Thoracic aorta (tissue), 2 donors: ENCODE data around the gene PDE9A. TPM values are rescaled to one million over a fixed set of nuclear protein-coding genes. Genes with fewer than 3 reads are reported as not detected.

Experiments
- ATAC-seq: fragments of 150-250 bp; one replicate; pipeline ENCODE4 v1.8.0; 2017; ENCODE audit warnings: low read depth; ENCODE audit not compliant: insufficient number of reproducible peaks, low FRiP score
- DNase-seq: peaks from one replicate; pipeline ENCODE4 v3.0.0-alpha.2; 2020; ENCODE audit warnings: low spot score
- H3K27ac ChIP-seq, 2 donors: fragments of 200-600 bp; sonication (generic); 1 replicate in 1 of 2; 2 replicates in 1 of 2; pipeline ENCODE4 v1.5.1; 2016; ENCODE audit warnings: mild to moderate bottlenecking in 2 of 2, moderate library complexity in 2 of 2
- H3K27me3 ChIP-seq: fragments of 200-600 bp; sonication (generic); replicated peaks from 2 replicates; pipeline ENCODE4 v1.6.0; 2016; ENCODE audit warnings: mild to moderate bottlenecking; ENCODE audit not compliant: insufficient read depth
- H3K36me3 ChIP-seq: fragments of 200-600 bp; sonication (generic); one replicate; pipeline ENCODE4 v1.5.1; 2016
- H3K4me1 ChIP-seq, 2 donors: fragments of 200-600 bp; sonication (generic); 1 replicate in 1 of 2; 2 replicates in 1 of 2; pipeline versions ENCODE4 v1.5.1 to v1.6.0; 2016; ENCODE audit warnings: low read depth in 2 of 2, mild to moderate bottlenecking in 1 of 2; ENCODE audit not compliant: control insufficient read depth in 1 of 2
- H3K4me3 ChIP-seq: fragments of 200-600 bp; sonication (generic); 2 replicates; pipeline ENCODE4 v1.5.1; 2016; ENCODE audit warnings: mild to moderate bottlenecking
- H3K9me3 ChIP-seq: fragments of 200-600 bp; sonication (generic); 2 replicates; pipeline ENCODE4 v1.5.1; 2016
- total RNA-seq, 2 donors: library from RNA; depleted of rRNA; stranded (reverse); fragments of >200 nt; gene quantifications; one replicate each; pipeline versions ENCODE4 v1.1.0 to v1.2.3, GENCODE V29; 2016
- TF ChIP-seq, protein P1 (sequence below): fragments of 200-600 bp; sonication (generic); IDR thresholded peaks from one replicate; pipeline ENCODE4 v1.5.1; 2019; ENCODE audit warnings: antibody characterized with exemption

The PDE9A gene
- total RNA-seq, 2 donors from 2014 or later, result 4.2 to 4.7 TPM

- Histone ChIP-seq H3K27me3 (no peaks in the 10 kb centered on the region), H3K27ac (no peak overlapping the region), H3K9me3 (no peaks in the 10 kb centered on the region), H3K4me1 (no peaks in the 10 kb centered on the region), H3K4me3 (no peak overlapping the region), H3K36me3 (no peaks in the 10 kb centered on the region)
- no peak for DNase-seq
- ATAC-seq, result no peak
- TF ChIP-seq, protein P1, sequence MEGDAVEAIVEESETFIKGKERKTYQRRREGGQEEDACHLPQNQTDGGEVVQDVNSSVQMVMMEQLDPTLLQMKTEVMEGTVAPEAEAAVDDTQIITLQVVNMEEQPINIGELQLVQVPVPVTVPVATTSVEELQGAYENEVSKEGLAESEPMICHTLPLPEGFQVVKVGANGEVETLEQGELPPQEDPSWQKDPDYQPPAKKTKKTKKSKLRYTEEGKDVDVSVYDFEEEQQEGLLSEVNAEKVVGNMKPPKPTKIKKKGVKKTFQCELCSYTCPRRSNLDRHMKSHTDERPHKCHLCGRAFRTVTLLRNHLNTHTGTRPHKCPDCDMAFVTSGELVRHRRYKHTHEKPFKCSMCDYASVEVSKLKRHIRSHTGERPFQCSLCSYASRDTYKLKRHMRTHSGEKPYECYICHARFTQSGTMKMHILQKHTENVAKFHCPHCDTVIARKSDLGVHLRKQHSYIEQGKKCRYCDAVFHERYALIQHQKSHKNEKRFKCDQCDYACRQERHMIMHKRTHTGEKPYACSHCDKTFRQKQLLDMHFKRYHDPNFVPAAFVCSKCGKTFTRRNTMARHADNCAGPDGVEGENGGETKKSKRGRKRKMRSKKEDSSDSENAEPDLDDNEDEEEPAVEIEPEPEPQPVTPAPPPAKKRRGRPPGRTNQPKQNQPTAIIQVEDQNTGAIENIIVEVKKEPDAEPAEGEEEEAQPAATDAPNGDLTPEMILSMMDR, result no peak
These were observed 112.2 kb downstream of the PDE9A start for GRCh38 chr21:42765656-42766055.

DNA sequence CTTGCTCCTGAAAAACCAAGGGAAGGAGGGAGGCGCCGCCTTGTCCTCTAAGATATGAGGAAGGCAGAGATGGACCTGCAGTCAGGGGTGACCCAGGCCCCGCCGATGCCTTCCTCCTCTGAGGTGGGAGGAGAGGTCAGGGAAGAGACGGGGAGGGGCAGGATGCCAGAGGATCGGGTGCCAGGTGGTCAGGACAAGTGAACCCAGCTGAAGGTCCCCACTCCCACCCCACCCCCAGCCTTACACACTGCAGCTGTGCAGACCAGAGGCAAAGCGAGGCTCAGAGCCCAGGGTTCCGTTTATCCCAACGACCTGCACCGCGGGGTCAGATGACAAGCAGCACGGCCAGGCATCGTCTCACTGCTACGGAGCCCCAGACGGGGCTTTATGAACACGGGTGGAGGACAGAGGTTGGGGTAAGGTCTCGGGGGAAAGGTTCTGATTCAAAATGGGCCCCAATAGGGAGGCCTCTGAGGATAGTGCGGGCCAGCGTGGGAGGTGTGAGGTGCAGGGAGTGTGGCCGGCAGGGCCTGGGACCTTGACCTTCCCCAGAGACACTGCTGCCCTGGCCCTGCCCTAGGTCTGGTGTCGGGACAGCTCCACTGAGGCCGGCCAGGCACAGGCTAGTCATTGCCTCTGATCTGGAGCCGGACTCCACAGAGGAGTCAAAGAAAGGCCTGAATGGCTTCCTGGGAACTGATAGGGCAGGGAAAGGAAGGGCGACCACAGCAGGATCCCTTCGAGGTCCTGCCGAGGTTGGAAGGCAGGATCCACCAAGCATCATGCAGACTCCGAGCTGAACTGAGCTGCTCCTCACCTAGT, 113.5 kb downstream of the PDE9A start:
- TF ChIP-seq, protein P1, result no peak
- ATAC-seq, result no peak
- H3K4me1 ChIP-seq, result no peaks in the 10 kb centered on the region
- H3K27me3 ChIP-seq, result no peaks in the 10 kb centered on the region
- no peaks in the 10 kb centered on the region for H3K9me3 ChIP-seq
- H3K4me3 ChIP-seq, result no peak overlapping the region
- no peak for DNase-seq
- no peak overlapping the region for H3K27ac ChIP-seq
- H3K36me3 ChIP-seq, result no peaks in the 10 kb centered on the region

GRCh38 chr21:42767561-42767835, 114.1 kb downstream of the PDE9A start:
- ATAC-seq (no peak), DNase-seq (no peak)
- no peaks in the 10 kb centered on the region for H3K36me3 ChIP-seq
- H3K27ac ChIP-seq, result no peak overlapping the region
- H3K27me3 ChIP-seq, result no peaks in the 10 kb centered on the region
- H3K4me3 ChIP-seq, result no peak overlapping the region
- H3K4me1 ChIP-seq, result no peaks in the 10 kb centered on the region
- TF ChIP-seq, protein P1, result no peak
- no peaks in the 10 kb centered on the region for H3K9me3 ChIP-seq

GRCh38 chr21:42768324-42769121, 115.1 kb downstream of the PDE9A start:
- Histone ChIP-seq H3K4me3 (no peak overlapping the region), H3K27me3 (no peaks in the 10 kb centered on the region), H3K36me3 (no peaks in the 10 kb centered on the region), H3K27ac (no peak overlapping the region), H3K4me1 (no peaks in the 10 kb centered on the region), H3K9me3 (no peaks in the 10 kb centered on the region)
- TF ChIP-seq, protein P1, result no peak
- ATAC-seq (no peak), DNase-seq (no peak)

DNA sequence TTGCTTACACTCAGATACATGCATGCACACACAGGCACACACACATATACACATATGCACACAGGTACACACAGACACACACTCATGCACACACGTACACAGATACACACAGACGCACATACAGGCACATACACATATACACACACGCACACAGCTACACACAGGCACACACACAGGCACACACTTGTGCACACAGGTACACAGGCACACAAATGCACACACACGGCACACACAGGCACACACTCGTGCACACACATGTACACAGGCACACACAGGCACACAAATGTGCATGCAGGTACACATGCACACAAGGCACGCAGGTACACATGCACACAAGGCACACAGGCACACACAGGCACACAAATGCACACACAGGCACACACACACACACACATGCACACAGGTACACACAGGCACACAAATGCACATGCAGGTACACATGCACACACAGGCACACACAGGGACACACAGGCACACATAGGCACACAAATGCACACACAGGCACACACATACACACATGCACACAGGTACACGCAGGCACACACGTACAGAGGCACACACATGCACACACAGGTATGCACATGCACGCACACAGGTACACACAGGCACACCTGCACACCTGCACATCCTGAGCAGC, 115.9 kb downstream of the PDE9A start:
- TF ChIP-seq, protein P1, result no peak
- no peak for ATAC-seq

More for the DNA sequence above, 115.9 kb downstream of the PDE9A start:
- H3K4me1 ChIP-seq, result no peaks in the 10 kb centered on the region
- H3K36me3 ChIP-seq, result no peaks in the 10 kb centered on the region
- no peaks in the 10 kb centered on the region for H3K27me3 ChIP-seq
- H3K27ac ChIP-seq, result no peak overlapping the region
- no peak overlapping the region for H3K4me3 ChIP-seq
- DNase-seq, result no peak
- no peaks in the 10 kb centered on the region for H3K9me3 ChIP-seq
